Panc1 (cell line): ENCODE measurements around the gene ELK3.

Source experiments
- POLR2AphosphoS5 ChIP-seq: IDR thresholded peaks from 2 replicates; pipeline ENCODE4 v1.6.1; 2012; ENCODE audit warnings: mild to moderate bottlenecking, low read depth, low read length, moderate library complexity
- SIN3A ChIP-seq: IDR thresholded peaks from 2 replicates; pipeline ENCODE4 v1.6.1; 2012; ENCODE audit warnings: low read depth, mild to moderate bottlenecking, low read length, moderate library complexity, borderline replicate concordance; ENCODE audit not compliant: insufficient read depth
- TCF7L2 ChIP-seq: IDR thresholded peaks from 2 replicates; pipeline ENCODE4 v1.6.1; 2011; ENCODE audit warnings: mild to moderate bottlenecking, low read depth, low read length, inconsistent platforms
- TF ChIP-seq, protein P1 (sequence below): fragments of 450-650 bp; IDR thresholded peaks from 2 replicates; pipeline ENCODE4 v1.5.1; 2017; ENCODE audit warnings: mild to moderate bottlenecking
- TF ChIP-seq, protein P2 (sequence below), 2 experiments: IDR thresholded peaks; 2 replicates each; pipeline ENCODE4 v1.6.1; 2011 to 2012; ENCODE audit warnings: low read depth in 2 of 2, control low read depth in 1 of 2, low read length in 1 of 2, mild to moderate bottlenecking in 1 of 2, moderate library complexity in 1 of 2; ENCODE audit not compliant: insufficient read depth in 1 of 2

DNA sequence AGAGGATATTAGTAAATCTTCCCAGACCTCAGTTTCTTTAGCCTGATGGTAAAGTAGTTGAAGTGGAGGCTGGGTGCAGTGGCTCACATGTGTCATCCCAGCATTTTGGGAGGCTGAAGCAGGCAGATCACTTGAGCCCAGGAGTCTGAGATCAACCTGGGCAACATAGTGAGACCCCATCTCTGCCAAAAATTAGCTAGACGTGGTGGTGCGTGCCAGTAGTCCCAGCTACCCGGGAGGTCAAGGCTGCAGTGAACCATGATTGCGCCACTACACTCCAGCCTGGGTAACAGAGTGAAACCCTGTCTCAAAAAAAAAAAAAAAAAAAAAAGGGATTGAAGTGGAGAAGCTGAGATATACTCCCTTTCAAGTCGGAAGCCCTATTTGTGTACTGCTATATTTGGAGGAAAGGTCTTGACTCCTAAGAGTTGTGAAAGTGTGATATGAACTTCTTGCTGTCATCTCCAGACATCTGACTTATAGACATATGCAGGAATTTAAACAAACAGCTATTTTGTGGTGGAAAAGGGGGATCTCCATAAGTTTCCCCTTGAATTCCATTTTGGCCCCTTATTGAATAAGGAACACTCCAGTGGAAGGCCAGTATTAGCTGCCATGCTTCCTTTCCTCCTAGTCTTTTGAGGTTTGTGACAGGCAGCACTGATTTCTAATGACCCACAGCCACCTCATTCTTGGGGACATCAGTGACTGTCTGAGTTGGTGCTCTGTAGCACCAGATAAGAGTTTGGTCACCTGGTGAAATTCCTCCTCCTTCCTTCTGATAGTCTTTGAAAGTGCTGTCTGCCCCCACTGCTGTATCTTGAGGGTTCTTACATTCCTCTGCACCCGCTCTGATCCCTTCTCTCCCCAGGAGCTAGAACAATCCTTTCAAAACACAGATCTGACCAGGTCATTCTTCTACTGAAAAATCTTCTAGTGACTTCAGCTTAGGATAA is 7.4 kb downstream of the ELK3 start:
- TF ChIP-seq, protein P1, sequence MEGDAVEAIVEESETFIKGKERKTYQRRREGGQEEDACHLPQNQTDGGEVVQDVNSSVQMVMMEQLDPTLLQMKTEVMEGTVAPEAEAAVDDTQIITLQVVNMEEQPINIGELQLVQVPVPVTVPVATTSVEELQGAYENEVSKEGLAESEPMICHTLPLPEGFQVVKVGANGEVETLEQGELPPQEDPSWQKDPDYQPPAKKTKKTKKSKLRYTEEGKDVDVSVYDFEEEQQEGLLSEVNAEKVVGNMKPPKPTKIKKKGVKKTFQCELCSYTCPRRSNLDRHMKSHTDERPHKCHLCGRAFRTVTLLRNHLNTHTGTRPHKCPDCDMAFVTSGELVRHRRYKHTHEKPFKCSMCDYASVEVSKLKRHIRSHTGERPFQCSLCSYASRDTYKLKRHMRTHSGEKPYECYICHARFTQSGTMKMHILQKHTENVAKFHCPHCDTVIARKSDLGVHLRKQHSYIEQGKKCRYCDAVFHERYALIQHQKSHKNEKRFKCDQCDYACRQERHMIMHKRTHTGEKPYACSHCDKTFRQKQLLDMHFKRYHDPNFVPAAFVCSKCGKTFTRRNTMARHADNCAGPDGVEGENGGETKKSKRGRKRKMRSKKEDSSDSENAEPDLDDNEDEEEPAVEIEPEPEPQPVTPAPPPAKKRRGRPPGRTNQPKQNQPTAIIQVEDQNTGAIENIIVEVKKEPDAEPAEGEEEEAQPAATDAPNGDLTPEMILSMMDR, result no peak
- TF ChIP-seq, protein P2, sequence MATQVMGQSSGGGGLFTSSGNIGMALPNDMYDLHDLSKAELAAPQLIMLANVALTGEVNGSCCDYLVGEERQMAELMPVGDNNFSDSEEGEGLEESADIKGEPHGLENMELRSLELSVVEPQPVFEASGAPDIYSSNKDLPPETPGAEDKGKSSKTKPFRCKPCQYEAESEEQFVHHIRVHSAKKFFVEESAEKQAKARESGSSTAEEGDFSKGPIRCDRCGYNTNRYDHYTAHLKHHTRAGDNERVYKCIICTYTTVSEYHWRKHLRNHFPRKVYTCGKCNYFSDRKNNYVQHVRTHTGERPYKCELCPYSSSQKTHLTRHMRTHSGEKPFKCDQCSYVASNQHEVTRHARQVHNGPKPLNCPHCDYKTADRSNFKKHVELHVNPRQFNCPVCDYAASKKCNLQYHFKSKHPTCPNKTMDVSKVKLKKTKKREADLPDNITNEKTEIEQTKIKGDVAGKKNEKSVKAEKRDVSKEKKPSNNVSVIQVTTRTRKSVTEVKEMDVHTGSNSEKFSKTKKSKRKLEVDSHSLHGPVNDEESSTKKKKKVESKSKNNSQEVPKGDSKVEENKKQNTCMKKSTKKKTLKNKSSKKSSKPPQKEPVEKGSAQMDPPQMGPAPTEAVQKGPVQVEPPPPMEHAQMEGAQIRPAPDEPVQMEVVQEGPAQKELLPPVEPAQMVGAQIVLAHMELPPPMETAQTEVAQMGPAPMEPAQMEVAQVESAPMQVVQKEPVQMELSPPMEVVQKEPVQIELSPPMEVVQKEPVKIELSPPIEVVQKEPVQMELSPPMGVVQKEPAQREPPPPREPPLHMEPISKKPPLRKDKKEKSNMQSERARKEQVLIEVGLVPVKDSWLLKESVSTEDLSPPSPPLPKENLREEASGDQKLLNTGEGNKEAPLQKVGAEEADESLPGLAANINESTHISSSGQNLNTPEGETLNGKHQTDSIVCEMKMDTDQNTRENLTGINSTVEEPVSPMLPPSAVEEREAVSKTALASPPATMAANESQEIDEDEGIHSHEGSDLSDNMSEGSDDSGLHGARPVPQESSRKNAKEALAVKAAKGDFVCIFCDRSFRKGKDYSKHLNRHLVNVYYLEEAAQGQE (IDR thresholded peaks at IDR 0.05; ENCODE audit: insufficient read depth in 1 of 2, low read depth in 2 of 2, low read length in 1 of 2), result no peak
- TF ChIP-seq POLR2AphosphoS5 (no peak), TCF7L2 (no peak), SIN3A (no peak)
